NCI-H524 (cell line): ENCODE measurements around the gene SPDYE16.
"Not testable (repeated sequence)": the region's sequence is repeated elsewhere in the genome, so short reads cannot be mapped to it uniquely, and the experiment has no call there.

Source experiments
- DNase-seq, 2 experiments: peaks; one replicate each; lab custom pipeline; 2025; lab: John Stamatoyannopoulos, UW

The SPDYE16 gene

GRCh38 chr7:76549025-76549854 is 6.1 kb upstream of the SPDYE16 start:
- DNase-seq = peak; percentile 80 to 90

- not testable (repeated sequence) for DNase-seq
Measured at GRCh38 chr7:76531643-76532042, 11.5 kb downstream of the SPDYE16 start.

GRCh38 chr7:76526183-76526582 is 16.9 kb downstream of the SPDYE16 start:
- DNase-seq = not testable (repeated sequence)

- DNase-seq = not testable (repeated sequence)
Measured at GRCh38 chr7:76516932-76517331, 26.2 kb downstream of the SPDYE16 start.

GRCh38 chr7:76515999-76516443 is 27.1 kb downstream of the SPDYE16 start:
- DNase-seq = no peak

GRCh38 chr7:76514926-76515771 is 27.9 kb downstream of the SPDYE16 start:
- peak in 1 of 2 experiments; percentile 29 for DNase-seq

GRCh38 chr7:76513817-76514799 is 29.0 kb downstream of the SPDYE16 start:
- no peak for DNase-seq

- peak in 1 of 2 experiments; percentile 16 for DNase-seq
Measured at GRCh38 chr7:76512941-76513816, 29.9 kb downstream of the SPDYE16 start.

GRCh38 chr7:76511911-76512885 is 30.9 kb downstream of the SPDYE16 start:
- not testable (repeated sequence) for DNase-seq

GRCh38 chr7:76511200-76511910 is 31.7 kb downstream of the SPDYE16 start:
- not testable (repeated sequence) for DNase-seq

GRCh38 chr7:76509931-76510877 is 32.9 kb downstream of the SPDYE16 start, which contains the start of gene UPK3B:
Gene UPK3B (plus strand): TSS chr7:76510552. CDS start chr7:76510653, 101 bp downstream.
- DNase-seq = peak in 1 of 2 experiments; percentile 70

GRCh38 chr7:76507723-76508406 is 35.2 kb downstream of the SPDYE16 start:
- DNase-seq = no peak

GRCh38 chr7:76506643-76507042 is 36.5 kb downstream of the SPDYE16 start:
- DNase-seq = not testable (repeated sequence)

GRCh38 chr7:76506081-76506440 is 37.0 kb downstream of the SPDYE16 start:
- no peak for DNase-seq

GRCh38 chr7:76505168-76506080 is 37.7 kb downstream of the SPDYE16 start:
- DNase-seq = no peak
